Measurements from ENCODE around the gene KHNYN.

KHNYN gene

DNA sequence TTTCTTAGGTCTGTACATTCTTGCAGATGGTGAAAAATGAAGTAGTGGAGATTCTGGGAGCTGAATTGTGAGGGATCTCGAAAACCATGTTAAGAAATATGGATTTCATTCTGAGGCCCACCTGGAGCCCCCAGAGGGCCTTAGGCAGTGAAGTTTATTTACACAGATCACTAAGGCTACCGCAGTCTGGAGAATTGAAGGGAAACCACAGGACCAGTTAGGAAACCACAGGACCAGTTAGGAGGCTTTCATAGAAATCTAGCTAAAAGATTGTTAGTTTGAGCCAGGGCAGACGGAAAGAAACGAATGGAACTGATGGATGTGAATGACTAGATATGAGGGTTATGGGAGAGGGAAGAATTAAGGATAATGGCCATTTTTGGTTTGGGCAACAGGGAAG is 7.5 kb upstream of the KHNYN start:
- H3K27ac ChIP-seq (ENCODE audit: low read depth, low read length), result no peak overlapping the region
- H3K4me3 ChIP-seq (ENCODE audit: low read depth in 1 of 5, low read length in 5 of 5), result no peak overlapping the region
- peaks cover 0 to 8% (median under 1%) of the 10 kb centered on the region in 5 donors for H3K27me3 ChIP-seq (ENCODE audit: control insufficient read depth in 5 of 5, insufficient read depth in 4 of 5, low read length in 5 of 5)
- no peaks in the 10 kb centered on the region for H3K36me3 ChIP-seq (ENCODE audit: control insufficient read depth in 5 of 5, insufficient read depth in 5 of 5, low read length in 5 of 5)
- no peaks in the 10 kb centered on the region for H3K9me3 ChIP-seq (ENCODE audit: control insufficient read depth in 5 of 5, low read length in 5 of 5)
- H3K4me1 ChIP-seq (ENCODE audit: control insufficient read depth in 5 of 5, insufficient read depth in 5 of 5, low read length in 5 of 5), result peaks cover 0 to 25% (median 6%) of the 10 kb centered on the region in 5 donors
- H3K9ac ChIP-seq (ENCODE audit: low read length in 5 of 5), result no peak overlapping the region

DNA sequence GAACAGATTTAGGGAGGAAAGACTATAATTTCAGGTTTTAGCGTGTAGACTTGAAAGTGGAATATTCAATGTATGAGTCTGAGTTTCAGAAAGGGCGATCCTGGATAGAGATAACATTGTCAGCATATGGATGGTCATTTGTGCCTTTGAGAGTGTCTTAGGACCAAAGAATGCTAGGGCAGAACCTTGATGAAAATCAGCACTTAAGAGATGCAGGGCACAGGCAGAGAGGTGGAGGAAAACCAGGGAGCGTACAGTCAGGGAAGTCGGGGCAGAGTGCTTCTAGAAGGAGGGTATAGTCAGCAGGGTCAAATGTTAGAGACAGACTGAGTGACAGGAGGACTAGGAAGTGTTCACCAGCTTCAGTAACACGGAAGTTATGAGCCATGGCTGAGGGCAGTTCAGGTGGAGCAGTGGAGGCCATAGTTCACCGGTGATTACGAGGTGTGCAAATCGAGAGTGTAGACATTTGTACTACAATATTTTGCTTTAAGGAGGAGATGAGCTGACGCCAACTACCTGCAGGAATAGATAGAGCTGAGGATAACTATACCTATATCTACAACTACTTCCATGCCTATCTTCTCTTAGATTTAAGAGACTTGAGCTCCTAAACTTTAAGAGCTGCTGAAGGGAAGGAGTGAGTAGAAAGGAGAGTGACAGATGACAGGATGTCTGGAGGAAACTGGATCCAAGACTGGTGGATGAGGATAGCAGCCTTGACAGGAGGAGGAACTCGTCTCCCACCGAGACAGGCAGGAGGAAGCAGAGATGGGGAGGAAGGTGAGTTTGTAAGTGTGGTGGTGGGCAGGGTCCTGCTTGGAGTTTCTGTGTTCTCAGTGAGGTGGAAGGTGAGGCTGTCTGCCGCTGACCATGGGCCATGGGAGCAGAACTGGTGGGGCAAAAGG is 6.8 kb upstream of the KHNYN start:
- H3K36me3 ChIP-seq (ENCODE audit: control insufficient read depth in 5 of 5, insufficient read depth in 5 of 5, low read length in 5 of 5), result no peaks in the 10 kb centered on the region
- H3K4me1 ChIP-seq (ENCODE audit: control insufficient read depth in 5 of 5, insufficient read depth in 5 of 5, low read length in 5 of 5), result peaks cover 0 to 25% (median 6%) of the 10 kb centered on the region in 5 donors
- no peak overlapping the region for H3K4me3 ChIP-seq (ENCODE audit: low read depth in 1 of 5, low read length in 5 of 5)
- no peak overlapping the region for H3K27ac ChIP-seq (ENCODE audit: low read depth, low read length)
- H3K27me3 ChIP-seq (ENCODE audit: control insufficient read depth in 5 of 5, insufficient read depth in 4 of 5, low read length in 5 of 5), result peaks cover 0 to 7% (median 0%) of the 10 kb centered on the region in 5 donors
- H3K9ac ChIP-seq (ENCODE audit: low read length in 5 of 5), result no peak overlapping the region
- no peaks in the 10 kb centered on the region for H3K9me3 ChIP-seq (ENCODE audit: control insufficient read depth in 5 of 5, low read length in 5 of 5)

DNA sequence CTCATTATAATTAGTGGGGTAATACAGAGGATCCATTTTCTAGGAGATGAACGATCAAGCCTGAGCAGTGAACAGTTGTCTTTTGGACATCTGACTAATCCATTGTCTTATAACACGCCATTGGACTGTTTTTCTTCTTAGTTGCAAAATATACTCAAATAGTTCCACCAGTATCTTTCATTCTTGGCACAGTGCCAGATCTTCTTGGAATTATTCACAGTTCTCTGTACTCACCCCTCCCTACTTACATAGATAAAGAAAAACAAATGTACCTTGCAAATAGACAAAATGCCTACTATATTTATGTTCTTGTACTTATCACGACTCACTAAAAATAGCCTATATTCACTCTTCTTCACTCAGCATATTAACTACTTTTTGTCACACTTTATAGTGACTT is 4.0 kb upstream of the KHNYN start:
- H3K4me1 ChIP-seq (ENCODE audit: control insufficient read depth in 5 of 5, insufficient read depth in 5 of 5, low read length in 5 of 5), result peaks cover 0 to 29% (median 21%) of the 10 kb centered on the region in 5 donors
- H3K9ac ChIP-seq (ENCODE audit: low read length in 5 of 5), result peak overlapping the region in 1 of 5 donors; percentile 4
- no peaks in the 10 kb centered on the region for H3K36me3 ChIP-seq (ENCODE audit: control insufficient read depth in 5 of 5, insufficient read depth in 5 of 5, low read length in 5 of 5)
- no peaks in the 10 kb centered on the region for H3K27me3 ChIP-seq (ENCODE audit: control insufficient read depth in 5 of 5, insufficient read depth in 4 of 5, low read length in 5 of 5)
- H3K9me3 ChIP-seq (ENCODE audit: control insufficient read depth in 5 of 5, low read length in 5 of 5), result no peaks in the 10 kb centered on the region
- H3K4me3 ChIP-seq (ENCODE audit: low read depth in 1 of 5, low read length in 5 of 5), result no peak overlapping the region
- H3K27ac ChIP-seq (ENCODE audit: low read depth, low read length), result peak overlapping the region; percentile 49

DNA sequence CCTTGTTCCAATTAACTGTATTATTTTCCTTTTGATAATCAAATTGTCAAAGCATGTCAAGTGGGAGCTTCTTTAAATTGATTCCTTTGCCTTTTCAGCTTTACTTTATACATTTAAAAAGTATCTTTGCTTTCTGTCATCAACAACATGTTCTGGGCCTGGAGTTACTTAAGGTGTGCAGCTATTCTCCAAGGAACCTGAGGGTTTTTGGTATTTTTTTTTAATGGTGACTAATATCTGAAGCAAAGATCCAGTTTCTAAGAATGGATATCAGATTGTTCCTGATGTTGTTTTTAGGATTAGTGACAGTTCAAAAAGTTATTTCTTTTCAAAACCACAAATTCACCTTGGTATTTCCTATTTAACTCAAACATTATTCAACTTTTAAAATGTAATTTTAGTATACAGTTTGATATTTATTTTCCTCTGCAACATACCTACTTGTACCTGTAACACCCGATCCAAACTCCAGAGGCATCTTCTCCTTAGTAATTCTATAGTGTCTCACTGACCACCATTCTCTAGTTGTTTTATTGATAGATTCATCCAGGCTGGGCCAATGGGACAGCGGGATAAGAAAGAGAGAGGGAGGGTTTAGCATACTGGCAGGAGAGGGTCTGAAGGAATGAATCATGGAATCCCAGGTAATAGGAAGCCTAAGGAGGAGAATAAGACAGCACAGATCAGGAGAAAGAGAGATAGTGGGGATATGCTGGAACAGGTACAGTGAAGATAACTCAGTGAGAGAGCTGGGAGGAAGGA is 3.4 kb upstream of the KHNYN start:
- no peaks in the 10 kb centered on the region for H3K27me3 ChIP-seq (ENCODE audit: control insufficient read depth in 5 of 5, insufficient read depth in 4 of 5, low read length in 5 of 5)
- no peaks in the 10 kb centered on the region for H3K9me3 ChIP-seq (ENCODE audit: control insufficient read depth in 5 of 5, low read length in 5 of 5)
- H3K4me1 ChIP-seq (ENCODE audit: control insufficient read depth in 5 of 5, insufficient read depth in 5 of 5, low read length in 5 of 5), result peaks cover 3 to 35% (median 28%) of the 10 kb centered on the region in 5 donors
- H3K36me3 ChIP-seq (ENCODE audit: control insufficient read depth in 5 of 5, insufficient read depth in 5 of 5, low read length in 5 of 5), result no peaks in the 10 kb centered on the region
- no peak overlapping the region for H3K27ac ChIP-seq (ENCODE audit: low read depth, low read length)
- H3K4me3 ChIP-seq (ENCODE audit: low read depth in 1 of 5, low read length in 5 of 5), result no peak overlapping the region
- H3K9ac ChIP-seq (ENCODE audit: low read length in 5 of 5), result peak overlapping the region in 1 of 5 donors; percentile 4

DNA sequence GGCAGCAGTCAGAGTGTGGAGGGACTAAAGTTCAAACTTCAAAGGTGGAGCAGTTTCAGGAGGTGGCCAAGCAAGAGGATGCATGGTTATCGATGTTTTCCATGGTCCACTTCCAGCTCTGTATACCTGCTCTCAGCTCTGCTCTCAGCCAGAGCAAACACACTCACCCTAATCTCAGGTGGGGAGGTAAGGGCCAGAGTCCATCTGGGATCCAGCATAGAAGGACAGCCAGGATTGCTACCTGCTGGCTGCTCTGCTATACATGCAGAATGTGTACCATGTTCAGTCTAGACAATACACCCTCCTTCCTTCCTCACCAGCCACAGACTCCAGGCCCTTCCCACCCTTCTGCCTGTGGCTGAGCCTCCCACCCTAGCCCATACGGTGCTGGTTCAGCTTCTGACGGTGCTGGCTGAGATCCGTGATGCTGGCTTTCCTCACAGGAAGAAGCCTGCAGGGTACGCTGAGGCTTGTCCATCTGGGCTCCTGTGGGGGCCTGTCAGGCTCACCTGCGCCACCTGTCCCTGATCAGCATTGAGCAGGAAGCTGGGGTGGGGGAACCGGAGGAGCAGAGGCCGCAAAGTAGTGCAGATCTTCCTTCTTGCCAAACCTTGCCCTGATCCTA is 2.7 kb upstream of the KHNYN start:
- Histone ChIP-seq H3K27ac (ENCODE audit: low read depth, low read length) (no peak overlapping the region), H3K27me3 (ENCODE audit: control insufficient read depth in 5 of 5, insufficient read depth in 4 of 5, low read length in 5 of 5) (no peaks in the 10 kb centered on the region), H3K4me1 (ENCODE audit: control insufficient read depth in 5 of 5, insufficient read depth in 5 of 5, low read length in 5 of 5) (peaks cover 9 to 42% (median 34%) of the 10 kb centered on the region in 5 donors), H3K9me3 (ENCODE audit: control insufficient read depth in 5 of 5, low read length in 5 of 5) (no peaks in the 10 kb centered on the region), H3K4me3 (ENCODE audit: low read depth in 1 of 5, low read length in 5 of 5) (no peak overlapping the region), H3K9ac (ENCODE audit: low read length in 5 of 5) (peak overlapping the region in 1 of 5 donors; percentile 1), H3K36me3 (ENCODE audit: control insufficient read depth in 5 of 5, insufficient read depth in 5 of 5, low read length in 5 of 5) (peaks cover 0 to 6% (median 2%) of the 10 kb centered on the region in 5 donors)

DNA sequence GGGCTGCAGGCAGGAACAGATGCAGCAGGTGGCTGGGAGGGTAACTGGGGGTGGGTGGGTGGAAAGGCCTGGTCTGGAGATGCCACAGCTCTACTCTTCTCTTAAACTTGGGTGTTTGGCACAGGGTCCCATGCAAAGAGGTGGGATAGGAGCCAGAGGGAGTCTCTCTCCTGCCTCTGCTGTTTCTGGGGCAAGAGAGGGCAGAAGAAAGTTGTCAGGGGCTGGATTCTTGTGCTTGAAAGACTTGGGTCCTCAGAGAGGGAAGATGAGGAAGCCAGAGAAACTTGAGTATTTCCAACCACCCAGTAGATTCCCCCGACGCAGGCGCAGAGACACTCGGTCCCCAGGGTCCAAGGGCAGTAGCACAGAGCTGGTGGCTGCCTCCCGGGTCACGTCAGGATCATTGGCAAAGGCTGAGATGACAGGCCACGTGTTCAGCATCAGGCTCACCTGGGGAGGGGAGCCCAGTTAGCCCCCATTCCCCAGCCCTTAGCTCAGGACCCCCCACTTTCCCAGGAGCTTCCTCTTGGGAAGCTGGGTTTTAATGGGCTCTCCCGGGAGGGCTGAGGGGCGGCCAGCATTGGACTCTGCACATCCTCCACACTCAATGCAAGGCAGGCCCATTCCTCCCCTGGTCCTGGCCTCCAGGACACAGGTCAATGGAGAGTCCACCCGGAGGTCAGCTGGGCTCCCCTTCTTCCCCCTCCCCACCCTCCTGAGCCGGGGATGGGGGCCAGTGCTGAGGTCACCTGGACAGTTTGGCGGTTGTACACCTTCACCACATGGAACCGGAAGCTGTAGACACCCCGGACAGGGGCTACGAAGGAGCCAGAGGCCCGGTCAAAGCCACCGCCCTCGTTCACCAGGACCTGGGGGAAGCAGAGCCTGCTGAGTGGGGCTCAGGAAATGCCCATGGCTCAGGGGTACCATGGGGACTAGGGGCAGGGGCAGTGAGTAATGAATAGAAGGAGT is 1.9 kb upstream of the KHNYN start:
- no peak overlapping the region for H3K9ac ChIP-seq (ENCODE audit: low read length in 5 of 5)
- no peak overlapping the region for H3K27ac ChIP-seq (ENCODE audit: low read depth, low read length)
- peaks cover 9 to 50% (median 42%) of the 10 kb centered on the region in 5 donors for H3K4me1 ChIP-seq (ENCODE audit: control insufficient read depth in 5 of 5, insufficient read depth in 5 of 5, low read length in 5 of 5)
- no peaks in the 10 kb centered on the region for H3K9me3 ChIP-seq (ENCODE audit: control insufficient read depth in 5 of 5, low read length in 5 of 5)
- H3K4me3 ChIP-seq (ENCODE audit: low read depth in 1 of 5, low read length in 5 of 5), result no peak overlapping the region
- no peaks in the 10 kb centered on the region for H3K27me3 ChIP-seq (ENCODE audit: control insufficient read depth in 5 of 5, insufficient read depth in 4 of 5, low read length in 5 of 5)
- H3K36me3 ChIP-seq (ENCODE audit: control insufficient read depth in 5 of 5, insufficient read depth in 5 of 5, low read length in 5 of 5), result peaks cover 0 to 14% (median 10%) of the 10 kb centered on the region in 5 donors

DNA sequence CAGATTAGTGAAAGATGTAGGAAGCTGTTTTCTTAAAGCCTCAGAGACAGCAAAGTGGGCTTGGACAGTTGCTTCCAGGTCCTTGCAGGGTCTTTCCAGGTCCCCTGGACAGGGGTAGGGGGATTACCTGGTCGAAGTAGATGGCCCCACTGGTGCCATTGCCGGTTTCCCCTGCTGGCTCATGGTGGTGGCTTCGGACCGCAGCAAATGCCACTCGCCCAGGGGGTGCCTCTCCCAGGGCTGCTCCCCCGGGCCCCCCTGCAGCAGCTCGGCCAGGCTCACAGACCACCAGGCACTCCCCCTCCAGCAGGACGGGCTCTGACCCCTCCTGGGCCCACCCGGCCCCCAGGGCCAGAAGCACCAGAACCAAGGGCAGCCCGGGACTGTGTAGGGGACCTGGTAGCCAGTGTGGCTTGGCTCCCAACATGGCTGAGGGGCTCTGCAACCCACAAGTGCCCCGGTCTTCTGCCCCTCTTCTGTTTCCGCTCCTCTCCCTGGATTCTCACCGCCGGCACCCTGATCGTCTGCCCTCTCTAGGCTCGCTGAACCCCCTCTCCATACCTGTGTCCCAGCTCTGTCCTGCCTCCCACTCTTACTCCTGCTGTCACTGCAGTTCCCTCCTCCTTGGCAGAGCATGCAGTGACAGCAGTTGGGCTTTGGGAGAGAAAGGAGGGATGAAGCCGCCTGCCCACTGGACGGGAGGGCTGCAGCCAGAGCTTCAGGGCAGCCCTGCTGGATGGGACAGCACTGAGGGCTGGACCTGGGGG is 943 bp upstream of the KHNYN start:
- Histone ChIP-seq H3K9ac (ENCODE audit: low read length in 5 of 5) (peak overlapping the region; percentile 63 to 93 (median 88)), H3K4me3 (ENCODE audit: low read depth in 1 of 5, low read length in 5 of 5) (peak overlapping the region in 4 of 5 donors; percentile 46 to 92 (median 86)), H3K9me3 (ENCODE audit: control insufficient read depth in 5 of 5, low read length in 5 of 5) (no peaks in the 10 kb centered on the region), H3K27ac (ENCODE audit: low read depth, low read length) (peak overlapping the region; percentile 99), H3K36me3 (ENCODE audit: control insufficient read depth in 5 of 5, insufficient read depth in 5 of 5, low read length in 5 of 5) (peaks cover 9 to 23% (median 18%) of the 10 kb centered on the region in 5 donors), H3K4me1 (ENCODE audit: control insufficient read depth in 5 of 5, insufficient read depth in 5 of 5, low read length in 5 of 5) (peaks cover 9 to 53% (median 49%) of the 10 kb centered on the region in 5 donors), H3K27me3 (ENCODE audit: control insufficient read depth in 5 of 5, insufficient read depth in 4 of 5, low read length in 5 of 5) (no peaks in the 10 kb centered on the region)

DNA sequence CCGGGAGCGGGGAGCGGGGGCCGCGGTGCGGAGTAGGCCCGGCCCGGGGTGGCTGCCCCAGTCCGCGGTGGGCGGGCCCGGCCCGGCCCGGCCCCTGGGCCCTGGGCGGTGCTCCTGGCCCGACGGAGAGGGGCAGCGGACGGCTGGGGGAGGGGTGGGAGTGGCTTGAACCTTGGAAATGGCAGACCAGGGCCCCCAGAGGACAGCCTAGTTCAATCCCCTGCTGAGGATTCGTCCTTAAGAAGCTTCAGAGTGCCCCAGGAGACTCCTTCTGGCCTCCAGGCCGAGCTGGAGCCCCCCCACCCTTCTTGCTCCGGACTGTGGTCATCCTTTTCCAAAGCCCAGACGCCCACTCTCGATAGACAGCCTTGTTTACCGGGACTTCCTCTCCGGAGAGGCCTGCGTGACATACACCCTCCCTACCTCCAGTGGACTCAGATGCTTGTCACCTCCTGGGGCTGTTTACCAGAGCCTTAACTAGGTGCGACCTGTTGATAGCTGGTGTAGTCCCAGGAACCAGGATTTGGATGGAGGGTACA is 458 bp downstream of the KHNYN start:
- H3K4me1 ChIP-seq (ENCODE audit: control insufficient read depth in 5 of 5, insufficient read depth in 5 of 5, low read length in 5 of 5), result peaks cover 9 to 53% (median 47%) of the 10 kb centered on the region in 5 donors
- H3K9ac ChIP-seq (ENCODE audit: low read length in 5 of 5), result peak overlapping the region; percentile 89 to 97 (median 93)
- H3K36me3 ChIP-seq (ENCODE audit: control insufficient read depth in 5 of 5, insufficient read depth in 5 of 5, low read length in 5 of 5), result peaks cover 13 to 33% (median 24%) of the 10 kb centered on the region in 5 donors
- H3K27me3 ChIP-seq (ENCODE audit: control insufficient read depth in 5 of 5, insufficient read depth in 4 of 5, low read length in 5 of 5), result no peaks in the 10 kb centered on the region
- peak overlapping the region; percentile 99 for H3K27ac ChIP-seq (ENCODE audit: low read depth, low read length)
- no peaks in the 10 kb centered on the region for H3K9me3 ChIP-seq (ENCODE audit: control insufficient read depth in 5 of 5, low read length in 5 of 5)
- H3K4me3 ChIP-seq (ENCODE audit: low read depth in 1 of 5, low read length in 5 of 5), result peak overlapping the region; percentile 80 to 92 (median 89)
